ENCODE data around the gene TNPO1.

GRCh38 chr5:72922422-72922821, 106.0 kb downstream of the TNPO1 start:
- TF ChIP-seq, protein P1, sequence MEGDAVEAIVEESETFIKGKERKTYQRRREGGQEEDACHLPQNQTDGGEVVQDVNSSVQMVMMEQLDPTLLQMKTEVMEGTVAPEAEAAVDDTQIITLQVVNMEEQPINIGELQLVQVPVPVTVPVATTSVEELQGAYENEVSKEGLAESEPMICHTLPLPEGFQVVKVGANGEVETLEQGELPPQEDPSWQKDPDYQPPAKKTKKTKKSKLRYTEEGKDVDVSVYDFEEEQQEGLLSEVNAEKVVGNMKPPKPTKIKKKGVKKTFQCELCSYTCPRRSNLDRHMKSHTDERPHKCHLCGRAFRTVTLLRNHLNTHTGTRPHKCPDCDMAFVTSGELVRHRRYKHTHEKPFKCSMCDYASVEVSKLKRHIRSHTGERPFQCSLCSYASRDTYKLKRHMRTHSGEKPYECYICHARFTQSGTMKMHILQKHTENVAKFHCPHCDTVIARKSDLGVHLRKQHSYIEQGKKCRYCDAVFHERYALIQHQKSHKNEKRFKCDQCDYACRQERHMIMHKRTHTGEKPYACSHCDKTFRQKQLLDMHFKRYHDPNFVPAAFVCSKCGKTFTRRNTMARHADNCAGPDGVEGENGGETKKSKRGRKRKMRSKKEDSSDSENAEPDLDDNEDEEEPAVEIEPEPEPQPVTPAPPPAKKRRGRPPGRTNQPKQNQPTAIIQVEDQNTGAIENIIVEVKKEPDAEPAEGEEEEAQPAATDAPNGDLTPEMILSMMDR (IDR thresholded peaks at IDR 0.05) = no peak
- TF ChIP-seq POLR2AphosphoS5 (IDR thresholded peaks at IDR 0.05) = no peak
